SK-N-SH (cell line): ENCODE measurements around the gene TMEM269.

Source experiments
- EP300 ChIP-seq, 2 experiments: IDR thresholded peaks; 2 replicates each; pipeline versions ENCODE4 v1.4.0 to v1.6.1; 2012; ENCODE audit warnings: borderline replicate concordance in 1 of 2, low read depth in 1 of 2, low read length in 1 of 2
- EZH2phosphoT487 ChIP-seq: fragments of 200-600 bp; sonication (generic); IDR thresholded peaks from 2 replicates; pipeline ENCODE4 v1.6.1; 2017; ENCODE audit warnings: low read depth, mixed run types, mild to moderate bottlenecking, antibody characterized with exemption, moderate library complexity, borderline replicate concordance
- GABPA ChIP-seq: IDR thresholded peaks from 2 replicates; pipeline ENCODE4 v1.4.0; 2012; ENCODE audit warnings: low read depth, mild to moderate bottlenecking
- JUND ChIP-seq: IDR thresholded peaks from 2 replicates; pipeline ENCODE4 v1.4.0; 2012
- MAX ChIP-seq: IDR thresholded peaks from 2 replicates; pipeline ENCODE4 v1.4.0; 2012; ENCODE audit warnings: low read depth
- MEF2A ChIP-seq: IDR thresholded peaks from 2 replicates; pipeline ENCODE4 v1.4.0; 2012; ENCODE audit warnings: low read depth, borderline replicate concordance
- RAD21 ChIP-seq: IDR thresholded peaks from 2 replicates; pipeline ENCODE4 v1.6.1; 2012; ENCODE audit warnings: mild to moderate bottlenecking, low read length
- REST ChIP-seq: IDR thresholded peaks from 2 replicates; pipeline ENCODE4 v1.6.1; 2012; ENCODE audit warnings: mild to moderate bottlenecking, low read depth, low read length, moderate library complexity
- RFX5 ChIP-seq: IDR thresholded peaks from 2 replicates; pipeline ENCODE4 v1.6.1; 2012; ENCODE audit warnings: mild to moderate bottlenecking, improper control_type of control experiment, low read length
- YY1 ChIP-seq: IDR thresholded peaks from 2 replicates; pipeline ENCODE4 v1.4.0; 2012; ENCODE audit warnings: low read depth, mild to moderate bottlenecking
- TF ChIP-seq, protein P1 (sequence below): fragments of 200-600 bp; sonication (generic); IDR thresholded peaks from 2 replicates; pipeline ENCODE4 v1.6.1; 2017; ENCODE audit warnings: antibody characterized with exemption, mild to moderate bottlenecking, moderate library complexity
- TF ChIP-seq, protein P2 (sequence below): IDR thresholded peaks from 2 replicates; pipeline ENCODE4 v1.4.0; 2012; ENCODE audit warnings: low read depth, borderline replicate concordance

DNA sequence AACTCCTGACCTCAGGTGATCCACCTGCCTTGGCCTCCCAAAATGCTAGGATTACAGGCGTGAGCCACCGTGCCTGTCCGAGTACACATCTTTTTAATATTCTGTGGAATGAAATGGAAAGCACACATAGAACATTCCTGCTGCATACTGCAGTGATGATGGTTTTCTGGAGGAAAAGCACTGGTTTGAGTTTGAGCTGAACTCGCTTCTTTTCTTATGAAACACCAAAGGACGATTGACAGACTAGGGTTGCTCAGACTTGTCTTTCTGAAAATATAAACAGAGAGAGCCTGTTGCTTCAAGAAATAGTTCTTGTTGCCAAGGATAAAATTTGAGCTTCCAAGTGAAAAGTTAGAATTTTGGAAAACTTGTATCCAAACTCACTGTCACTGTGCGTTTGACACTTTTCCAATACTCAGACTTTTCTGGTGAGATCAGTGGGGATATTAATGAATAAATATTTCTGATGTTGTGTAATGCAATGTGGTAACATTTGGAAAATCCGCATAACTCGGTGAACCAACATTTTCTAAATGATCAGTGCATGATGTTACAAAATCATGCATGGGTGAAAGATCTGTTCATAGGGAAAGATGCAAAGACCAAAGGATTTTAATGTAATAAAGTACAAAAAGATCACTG, 17.2 kb downstream of the TMEM269 start:
- TF ChIP-seq, protein P1, sequence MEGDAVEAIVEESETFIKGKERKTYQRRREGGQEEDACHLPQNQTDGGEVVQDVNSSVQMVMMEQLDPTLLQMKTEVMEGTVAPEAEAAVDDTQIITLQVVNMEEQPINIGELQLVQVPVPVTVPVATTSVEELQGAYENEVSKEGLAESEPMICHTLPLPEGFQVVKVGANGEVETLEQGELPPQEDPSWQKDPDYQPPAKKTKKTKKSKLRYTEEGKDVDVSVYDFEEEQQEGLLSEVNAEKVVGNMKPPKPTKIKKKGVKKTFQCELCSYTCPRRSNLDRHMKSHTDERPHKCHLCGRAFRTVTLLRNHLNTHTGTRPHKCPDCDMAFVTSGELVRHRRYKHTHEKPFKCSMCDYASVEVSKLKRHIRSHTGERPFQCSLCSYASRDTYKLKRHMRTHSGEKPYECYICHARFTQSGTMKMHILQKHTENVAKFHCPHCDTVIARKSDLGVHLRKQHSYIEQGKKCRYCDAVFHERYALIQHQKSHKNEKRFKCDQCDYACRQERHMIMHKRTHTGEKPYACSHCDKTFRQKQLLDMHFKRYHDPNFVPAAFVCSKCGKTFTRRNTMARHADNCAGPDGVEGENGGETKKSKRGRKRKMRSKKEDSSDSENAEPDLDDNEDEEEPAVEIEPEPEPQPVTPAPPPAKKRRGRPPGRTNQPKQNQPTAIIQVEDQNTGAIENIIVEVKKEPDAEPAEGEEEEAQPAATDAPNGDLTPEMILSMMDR, result no peak
- no peak for TF ChIP-seq REST
- TF ChIP-seq EZH2phosphoT487, result no peak
- no peak for TF ChIP-seq JUND
- no peak for TF ChIP-seq MAX
- TF ChIP-seq, protein P2, sequence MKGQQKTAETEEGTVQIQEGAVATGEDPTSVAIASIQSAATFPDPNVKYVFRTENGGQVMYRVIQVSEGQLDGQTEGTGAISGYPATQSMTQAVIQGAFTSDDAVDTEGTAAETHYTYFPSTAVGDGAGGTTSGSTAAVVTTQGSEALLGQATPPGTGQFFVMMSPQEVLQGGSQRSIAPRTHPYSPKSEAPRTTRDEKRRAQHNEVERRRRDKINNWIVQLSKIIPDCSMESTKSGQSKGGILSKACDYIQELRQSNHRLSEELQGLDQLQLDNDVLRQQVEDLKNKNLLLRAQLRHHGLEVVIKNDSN, result no peak
- no peak for TF ChIP-seq RFX5
- TF ChIP-seq EP300 (IDR thresholded peaks at IDR 0.05; ENCODE audit: borderline replicate concordance in 1 of 2, low read depth in 1 of 2, low read length in 1 of 2), result no peak
- TF ChIP-seq RAD21, result no peak
- no peak for TF ChIP-seq YY1
- TF ChIP-seq MEF2A, result no peak
- no peak for TF ChIP-seq GABPA
